Sigmoid colon (tissue), 4 donors: ENCODE measurements around the gene LDLRAD3.

Experiments
- CTCF ChIP-seq, 4 experiments: fragments of 450-650 bp in 3 of 4; fragments of 200-600 bp in 1 of 4; IDR thresholded peaks; one replicate each; pipeline ENCODE4 v1.5.1; 2016 to 2019; ENCODE audit warnings: antibody characterized with exemption in 4 of 4, mild to moderate bottlenecking in 3 of 4, moderate library complexity in 2 of 4
- EP300 ChIP-seq, 4 donors: sonication (generic); formaldehyde crosslinking; IDR thresholded peaks; one replicate each; pipeline ENCODE4 v1.6.1; 2017; ENCODE audit warnings: antibody characterized with exemption in 4 of 4
- POLR2A ChIP-seq, 2 donors: fragments of 450-650 bp; IDR thresholded peaks; one replicate each; pipeline ENCODE4 v1.6.1; 2016; ENCODE audit warnings: antibody characterized with exemption in 2 of 2, mild to moderate bottlenecking in 2 of 2, moderate library complexity in 2 of 2
- POLR2AphosphoS5 ChIP-seq, 4 donors: sonication (generic); formaldehyde crosslinking; IDR thresholded peaks; one replicate each; pipeline ENCODE4 v1.6.1; 2017; ENCODE audit warnings: antibody characterized with exemption in 4 of 4

- TF ChIP-seq CTCF (IDR thresholded peaks at IDR 0.05), result no peak
- TF ChIP-seq POLR2AphosphoS5 (IDR thresholded peaks at IDR 0.05), result no peak
- TF ChIP-seq POLR2A (IDR thresholded peaks at IDR 0.05), result no peak
- TF ChIP-seq EP300 (IDR thresholded peaks at IDR 0.05), result no peak
Measured at GRCh38 chr11:36051235-36052144, 107.6 kb downstream of the LDLRAD3 start.
